Gastroesophageal sphincter (tissue), 3 donors: Measurements from ENCODE around the gene ZBTB20.

Experiments
- POLR2AphosphoS5 ChIP-seq: sonication (generic); formaldehyde crosslinking; IDR thresholded peaks from one replicate; pipeline ENCODE4 v1.6.1; 2017; ENCODE audit warnings: antibody characterized with exemption
- TF ChIP-seq, protein P1 (sequence below), 4 experiments: fragments of 200-600 bp in 2 of 4; fragments of 450-650 bp in 2 of 4; sonication (generic) in 1 of 4; IDR thresholded peaks; one replicate each; pipeline ENCODE4 v1.5.1; 2017 to 2019; ENCODE audit warnings: antibody characterized with exemption in 4 of 4, mild to moderate bottlenecking in 2 of 4, moderate library complexity in 2 of 4

- no peak for TF ChIP-seq POLR2AphosphoS5
- TF ChIP-seq, protein P1, sequence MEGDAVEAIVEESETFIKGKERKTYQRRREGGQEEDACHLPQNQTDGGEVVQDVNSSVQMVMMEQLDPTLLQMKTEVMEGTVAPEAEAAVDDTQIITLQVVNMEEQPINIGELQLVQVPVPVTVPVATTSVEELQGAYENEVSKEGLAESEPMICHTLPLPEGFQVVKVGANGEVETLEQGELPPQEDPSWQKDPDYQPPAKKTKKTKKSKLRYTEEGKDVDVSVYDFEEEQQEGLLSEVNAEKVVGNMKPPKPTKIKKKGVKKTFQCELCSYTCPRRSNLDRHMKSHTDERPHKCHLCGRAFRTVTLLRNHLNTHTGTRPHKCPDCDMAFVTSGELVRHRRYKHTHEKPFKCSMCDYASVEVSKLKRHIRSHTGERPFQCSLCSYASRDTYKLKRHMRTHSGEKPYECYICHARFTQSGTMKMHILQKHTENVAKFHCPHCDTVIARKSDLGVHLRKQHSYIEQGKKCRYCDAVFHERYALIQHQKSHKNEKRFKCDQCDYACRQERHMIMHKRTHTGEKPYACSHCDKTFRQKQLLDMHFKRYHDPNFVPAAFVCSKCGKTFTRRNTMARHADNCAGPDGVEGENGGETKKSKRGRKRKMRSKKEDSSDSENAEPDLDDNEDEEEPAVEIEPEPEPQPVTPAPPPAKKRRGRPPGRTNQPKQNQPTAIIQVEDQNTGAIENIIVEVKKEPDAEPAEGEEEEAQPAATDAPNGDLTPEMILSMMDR (IDR thresholded peaks at IDR 0.05): no peak
These were observed 580.8 kb downstream of the ZBTB20 start for GRCh38 chr3:114566162-114566755.
